GF-D8 (cell line): ENCODE results near the gene FTO.
A peak's percentile ranks its signal among the peaks of the same experiment; 100 is the strongest.

Experiments used
- DNase-seq: peaks from one replicate; lab custom pipeline; 2025; lab: John Stamatoyannopoulos, UW

Gene FTO

DNA sequence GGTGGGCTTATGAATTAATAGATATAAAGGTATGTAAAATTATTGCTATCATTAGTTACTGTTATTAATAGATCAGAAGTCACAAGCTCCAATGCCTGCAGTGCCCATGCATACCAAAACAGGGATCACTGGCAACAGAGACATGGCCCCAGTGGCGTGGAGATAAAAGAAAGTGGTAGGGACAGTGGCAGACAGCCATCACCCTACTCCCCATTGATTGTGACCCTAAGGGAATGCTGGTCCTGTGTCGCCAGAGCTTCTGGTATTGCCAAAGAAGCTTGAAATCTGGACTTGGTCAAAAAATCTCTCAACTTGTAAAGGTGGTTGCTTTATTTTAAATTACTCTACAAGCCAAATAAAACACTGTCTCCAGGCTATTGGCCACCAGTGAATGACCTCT is 303.5 kb downstream of the FTO start:
- DNase-seq, result no peak

- no peak for DNase-seq
Measured at GRCh38 chr16:54009464-54010176, 305.7 kb downstream of the FTO start.

- no peak for DNase-seq
Measured at GRCh38 chr16:54015147-54015546, 311.2 kb downstream of the FTO start.

DNA sequence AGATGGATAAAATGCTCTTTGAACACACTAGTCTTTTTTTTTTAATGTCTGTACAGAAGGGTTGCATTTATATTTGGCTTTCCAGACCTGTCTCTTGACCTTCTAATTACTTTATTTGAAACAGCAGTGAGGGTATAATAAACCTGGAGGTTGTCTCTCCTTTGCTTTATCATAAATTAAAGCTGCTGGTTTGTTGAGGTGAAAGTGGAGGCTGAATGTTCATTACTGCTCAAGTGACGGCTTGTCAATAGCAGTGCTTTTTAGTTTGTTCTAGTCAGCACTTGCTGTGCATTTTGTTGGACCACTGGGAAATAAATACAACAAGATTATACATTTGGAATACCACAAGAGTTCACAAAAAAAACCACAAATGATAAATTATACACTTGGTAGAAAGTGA is 318.4 kb downstream of the FTO start:
- DNase-seq, result no peak

GRCh38 chr16:54026456-54026855 is 322.5 kb downstream of the FTO start:
- no peak for DNase-seq

DNA sequence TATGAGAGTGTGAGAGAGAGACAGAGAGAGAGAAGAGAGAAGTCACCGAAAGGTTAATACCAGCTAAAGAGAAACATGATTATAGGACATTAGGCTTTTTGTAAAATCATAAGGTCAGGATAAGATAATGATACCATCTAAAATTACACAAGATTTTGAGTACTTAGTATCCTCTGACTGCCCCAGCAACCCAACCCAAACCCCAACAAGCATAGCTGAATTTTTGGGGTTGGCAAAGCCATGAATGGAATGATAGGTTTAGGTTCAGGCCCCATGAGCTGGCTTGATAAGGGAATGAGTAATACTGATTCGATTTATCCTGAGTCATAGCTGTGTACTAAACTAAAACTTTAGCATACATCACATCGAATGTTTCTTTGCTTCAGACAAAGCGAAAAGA is 323.1 kb downstream of the FTO start:
- no peak for DNase-seq

GRCh38 chr16:54027558-54027957 is 323.6 kb downstream of the FTO start:
- DNase-seq, result no peak

- DNase-seq, result no peak
Measured at GRCh38 chr16:54027995-54028394, 324.0 kb downstream of the FTO start.

GRCh38 chr16:54030451-54030850 is 326.5 kb downstream of the FTO start:
- no peak for DNase-seq

- DNase-seq, result no peak
Measured at GRCh38 chr16:54031107-54031760, 327.3 kb downstream of the FTO start.

GRCh38 chr16:54033747-54034146 is 329.8 kb downstream of the FTO start:
- no peak for DNase-seq

GRCh38 chr16:54034684-54035083 is 330.7 kb downstream of the FTO start:
- DNase-seq, result no peak

- DNase-seq, result no peak
Measured at GRCh38 chr16:54040480-54040879, 336.5 kb downstream of the FTO start.

- no peak for DNase-seq
Measured at GRCh38 chr16:54040975-54041374, 337.0 kb downstream of the FTO start.

DNA sequence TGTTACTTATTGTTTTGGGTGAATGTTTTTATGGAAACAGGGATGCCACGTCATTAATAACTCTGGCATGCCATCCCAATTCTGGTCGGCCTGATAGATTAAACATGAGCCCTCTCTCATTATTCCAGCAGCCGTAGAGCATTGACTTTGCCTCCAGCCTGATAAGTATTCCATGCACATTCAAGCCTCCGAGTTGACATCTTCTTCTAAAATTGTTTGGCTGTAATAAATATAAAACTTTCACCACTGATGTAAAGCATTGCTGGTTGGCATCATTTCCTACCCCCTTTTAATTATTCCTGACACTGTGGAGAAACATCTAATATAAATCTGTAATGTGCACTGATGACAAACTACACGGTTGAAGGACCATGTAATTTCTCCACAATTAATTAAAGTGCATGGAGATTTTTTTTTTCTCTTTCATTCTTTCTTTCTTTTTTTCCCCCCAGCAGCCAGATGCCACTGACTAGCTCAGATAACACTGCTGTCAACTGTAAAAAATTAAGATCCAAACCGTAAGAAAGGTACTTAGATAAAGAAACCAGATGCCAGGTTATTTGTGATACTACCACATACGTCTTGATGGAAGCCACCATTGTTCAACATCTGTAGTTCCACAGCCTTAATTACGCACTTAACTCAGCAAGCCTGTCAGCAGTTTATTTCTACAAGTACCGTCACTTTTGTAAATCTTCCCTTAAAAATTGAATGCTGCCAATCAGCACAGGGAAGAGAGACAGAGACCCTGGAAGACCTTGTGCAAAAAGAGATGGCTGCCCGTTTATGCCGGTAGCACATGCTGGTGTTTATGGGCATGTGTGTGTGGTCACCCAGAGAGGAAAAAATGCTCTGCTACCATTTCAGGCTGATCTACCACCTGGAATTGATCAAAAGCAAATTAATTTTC is 344.9 kb downstream of the FTO start:
- no peak for DNase-seq

DNA sequence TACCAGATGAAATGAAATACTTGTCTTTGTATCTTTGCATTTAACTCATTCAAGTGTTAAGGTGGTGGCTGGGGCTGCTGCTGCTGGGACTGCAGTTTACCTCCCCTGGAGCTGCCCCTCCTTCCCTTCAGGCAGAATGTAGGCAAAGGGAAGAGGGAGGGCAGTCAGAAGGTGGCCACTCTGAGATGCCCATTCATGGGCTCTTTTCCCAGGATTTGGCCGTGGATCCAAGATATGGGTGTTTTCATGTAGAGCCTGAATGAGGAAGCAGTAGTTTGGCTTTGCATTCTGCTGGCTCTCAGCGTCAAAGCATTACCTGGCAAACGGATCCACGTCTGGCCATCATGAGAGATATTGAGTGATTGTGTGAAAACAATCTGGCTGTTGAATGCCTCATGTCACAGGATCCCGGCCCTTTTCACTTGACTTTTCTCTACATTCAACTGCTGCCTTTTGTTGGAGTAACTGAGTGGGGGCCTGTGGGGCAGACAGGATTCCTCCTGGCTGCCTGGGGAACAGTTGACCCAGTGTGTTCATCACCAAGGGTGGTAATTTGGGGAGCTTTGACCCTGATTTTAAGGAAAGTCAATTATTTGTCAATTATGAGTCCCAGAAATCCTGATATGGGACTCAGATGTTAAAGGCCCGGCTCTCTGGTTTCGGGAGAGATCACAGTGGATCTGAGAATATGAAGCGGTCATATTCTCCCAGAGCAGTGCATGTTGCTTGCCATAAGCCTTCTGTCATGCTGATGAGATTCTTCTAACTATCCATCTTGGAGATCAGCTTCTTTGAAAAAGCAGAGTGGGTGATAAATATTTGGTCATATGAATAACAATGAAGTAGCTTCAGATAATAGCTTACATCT is 345.9 kb downstream of the FTO start:
- DNase-seq, result no peak

- peak; percentile 94 for DNase-seq
Measured at GRCh38 chr16:54050459-54051210, 346.7 kb downstream of the FTO start.

- peak; percentile 67 for DNase-seq
Measured at GRCh38 chr16:54051821-54052220, 347.9 kb downstream of the FTO start.

- peak; percentile 15 for DNase-seq
Measured at GRCh38 chr16:54052271-54052670, 348.3 kb downstream of the FTO start.

- DNase-seq, result no peak
Measured at GRCh38 chr16:54053891-54054820, 350.2 kb downstream of the FTO start.
